Stimulated activated naive CD8-positive, alpha-beta T cell treated with anti-CD3 and anti-CD28 coated beads, Interleukin-15, Interleukin-2, amounts not matched to agents 100 U/mL and 50 U/mL, for 24 hours (primary cell): ENCODE results near the gene RAB34.
A peak's percentile ranks its signal among the peaks of the same experiment; 100 is the strongest.

ENCODE experiments used
- ATAC-seq: fragments of 150-1000 bp; cut with Tn5 transposase; one replicate; pipeline ENCODE4 v1.10.0; 2021
- DNase-seq: peaks from one replicate; pipeline ENCODE4 v3.0.0; 2021

Gene RAB34

GRCh38 chr17:28675490-28675889, 42.2 kb downstream of the RAB34 start:
- DNase-seq (no peak), ATAC-seq (no peak)

- ATAC-seq (peak; percentile 14), DNase-seq (no peak)
These were observed 47.8 kb downstream of the RAB34 start for GRCh38 chr17:28669918-28670317.

- no peak for DNase-seq
- no peak for ATAC-seq
These were observed 49.8 kb downstream of the RAB34 start for GRCh38 chr17:28667870-28668269.

GRCh38 chr17:28665994-28666393, 51.7 kb downstream of the RAB34 start:
- no peak for ATAC-seq
- DNase-seq, result no peak
